ENCODE results near the gene HOXD11.

HOXD11 gene

GRCh38 chr2:176081837-176082524 lies 25.1 kb upstream of the HOXD11 start:
- DNase-seq, result no peak

- no peak for DNase-seq
Measured at GRCh38 chr2:176082525-176082823, 24.6 kb upstream of the HOXD11 start.

DNA sequence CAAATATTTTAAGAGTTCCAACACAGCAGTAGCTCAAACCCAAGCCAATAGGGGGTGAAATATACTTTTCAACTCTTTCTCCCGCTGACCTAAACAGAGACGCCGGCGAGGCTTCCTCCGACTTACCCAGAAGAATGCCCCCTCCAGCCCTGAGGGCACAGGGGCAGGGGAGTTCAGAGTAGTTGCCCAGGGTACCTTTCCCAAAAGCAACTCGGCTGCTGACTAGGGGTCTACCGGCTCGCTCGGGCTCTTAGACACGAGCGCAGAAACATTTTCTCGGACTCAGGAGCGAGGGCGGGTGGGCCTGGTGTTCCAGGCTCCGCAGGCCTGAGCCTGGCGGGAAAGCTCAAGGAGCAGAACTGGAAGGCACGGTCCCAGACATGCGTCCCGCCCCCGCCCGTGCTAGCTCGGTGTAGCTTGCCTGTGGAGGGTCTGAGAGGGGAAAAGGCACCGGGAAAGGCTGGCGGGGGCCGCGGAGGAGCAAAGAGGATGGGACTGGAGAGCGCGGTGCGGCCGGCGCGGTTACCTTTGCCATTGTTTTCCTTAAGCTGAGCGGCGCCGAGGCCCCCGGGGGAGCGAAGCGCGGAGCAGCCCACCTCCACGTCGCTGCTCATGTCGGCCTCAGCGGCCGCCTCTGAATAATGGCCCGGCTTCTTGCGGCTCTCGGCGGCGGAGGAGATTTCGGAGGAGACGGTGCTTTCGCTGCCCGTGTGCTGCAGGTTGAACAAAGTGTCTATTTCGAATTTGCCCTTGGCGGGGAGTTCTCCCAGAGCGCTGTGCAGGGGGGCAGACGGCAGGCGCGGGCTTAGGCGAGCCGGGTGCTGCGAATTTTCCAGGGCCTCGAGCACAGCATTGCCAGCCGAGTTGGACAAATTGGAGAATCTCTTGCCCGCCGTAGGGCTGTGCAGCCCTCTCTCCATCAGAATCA lies 24.0 kb upstream of the HOXD11 start:
- DNase-seq, result no peak

- no peak for DNase-seq
Measured at GRCh38 chr2:176083796-176084261, 23.3 kb upstream of the HOXD11 start, which contains the start of gene EVX2. EVX2 (minus strand) TSS chr2:176083962; CDS start chr2:176083776, 186 bp downstream.

GRCh38 chr2:176084611-176085119 lies 22.4 kb upstream of the HOXD11 start:
- DNase-seq, result no peak

DNA sequence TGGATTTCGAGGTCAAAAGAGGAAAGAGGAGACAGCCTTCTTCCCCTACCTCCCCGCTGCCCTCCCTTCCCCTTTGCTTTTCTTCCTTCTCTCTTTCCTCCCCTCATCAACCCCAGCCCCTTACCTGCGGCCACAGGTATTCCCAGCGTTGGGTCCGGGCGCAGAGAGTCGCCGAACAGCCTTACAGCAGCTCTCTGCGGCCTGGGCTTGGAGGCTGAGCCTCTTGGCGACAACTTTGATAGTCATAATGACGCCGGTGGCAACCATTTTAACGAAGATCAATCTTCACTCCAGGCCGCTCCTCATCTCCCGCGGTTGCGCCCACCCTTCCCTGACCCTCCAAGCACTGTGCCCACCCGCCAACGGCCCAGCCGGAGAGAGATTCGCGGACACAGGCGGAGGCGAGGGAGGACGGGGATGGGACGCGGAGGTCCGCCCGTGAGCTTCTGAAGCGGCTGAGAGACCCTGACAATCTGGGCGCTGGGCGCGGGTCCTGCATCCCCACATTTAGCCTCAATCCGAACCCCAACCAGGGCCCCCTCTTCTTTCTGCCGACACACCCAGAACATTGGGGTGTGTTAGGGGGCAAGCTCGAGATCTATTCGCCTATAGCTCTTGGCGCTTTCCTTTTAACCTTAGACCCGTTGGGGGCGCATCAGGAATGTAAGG lies 21.8 kb upstream of the HOXD11 start:
- no peak for DNase-seq

GRCh38 chr2:176085861-176086771 lies 21.0 kb upstream of the HOXD11 start:
- no peak for DNase-seq

- DNase-seq, result no peak
Measured at GRCh38 chr2:176087330-176088047, 19.6 kb upstream of the HOXD11 start.

- DNase-seq, result no peak
Measured at GRCh38 chr2:176088048-176088936, 18.8 kb upstream of the HOXD11 start.

DNA sequence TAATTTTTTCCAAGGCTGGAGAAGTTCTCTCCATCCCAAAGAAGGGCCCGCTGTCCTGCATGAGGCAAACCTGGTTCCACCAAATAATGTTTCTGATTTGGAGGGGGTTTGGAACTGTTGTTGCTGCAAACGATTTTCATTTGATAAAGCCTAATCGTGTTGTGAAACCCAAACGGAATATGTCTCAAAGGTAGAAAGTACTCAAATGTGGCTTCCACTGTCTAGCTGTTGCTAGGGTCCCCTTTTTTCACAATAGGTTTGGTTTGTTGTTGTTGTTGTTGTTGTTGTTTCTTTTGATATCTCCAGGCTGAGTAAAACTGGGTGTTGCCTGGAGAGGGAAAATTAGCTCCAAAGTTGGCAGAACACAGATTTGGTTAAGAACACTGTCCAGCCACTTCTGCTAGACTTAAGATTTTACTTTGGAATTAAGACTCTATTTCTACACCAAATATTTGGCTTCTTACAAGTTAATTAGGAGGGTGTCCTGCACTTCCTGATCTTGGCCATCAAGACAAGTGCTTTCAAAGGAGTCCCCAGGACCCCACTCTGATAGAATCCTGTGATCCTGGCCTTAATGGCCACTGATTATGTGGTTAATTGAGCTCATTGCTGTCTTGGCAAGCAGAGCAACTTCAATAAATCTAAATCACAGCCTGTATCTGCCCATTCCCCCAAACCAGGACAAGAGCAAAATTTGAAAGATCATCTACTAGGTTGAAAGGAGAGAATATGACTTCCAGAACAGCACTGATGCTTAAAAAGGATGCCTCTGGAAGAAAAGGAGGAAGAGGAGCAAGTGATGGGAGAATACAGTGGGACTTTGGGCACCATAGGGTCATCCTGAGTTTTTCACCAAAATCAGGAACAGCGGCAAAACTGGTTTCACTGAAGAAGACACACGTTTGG lies 17.9 kb upstream of the HOXD11 start:
- no peak for DNase-seq

- DNase-seq, result no peak
Measured at GRCh38 chr2:176089843-176090395, 17.2 kb upstream of the HOXD11 start.

DNA sequence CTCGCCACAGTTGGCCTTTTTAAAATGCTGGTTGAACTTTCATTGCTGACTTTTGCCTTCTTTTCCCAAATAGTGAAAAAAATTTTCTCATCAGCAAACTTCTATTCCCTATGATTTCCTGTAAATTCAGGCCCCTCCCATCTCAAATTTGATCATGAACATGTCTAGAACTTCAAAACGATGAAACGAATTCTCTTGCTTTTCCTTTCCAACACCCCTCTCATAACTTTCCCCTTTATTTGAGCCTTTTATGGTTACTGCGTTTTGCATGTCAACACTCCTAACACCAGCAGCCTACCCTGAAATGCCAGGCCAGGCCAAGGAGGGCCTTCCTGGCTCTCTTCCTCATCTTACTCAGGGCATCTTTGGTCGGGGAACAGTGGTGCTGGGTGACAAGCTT lies 16.2 kb upstream of the HOXD11 start:
- no peak for DNase-seq

- no peak for DNase-seq
Measured at GRCh38 chr2:176091329-176092258, 15.5 kb upstream of the HOXD11 start.

DNA sequence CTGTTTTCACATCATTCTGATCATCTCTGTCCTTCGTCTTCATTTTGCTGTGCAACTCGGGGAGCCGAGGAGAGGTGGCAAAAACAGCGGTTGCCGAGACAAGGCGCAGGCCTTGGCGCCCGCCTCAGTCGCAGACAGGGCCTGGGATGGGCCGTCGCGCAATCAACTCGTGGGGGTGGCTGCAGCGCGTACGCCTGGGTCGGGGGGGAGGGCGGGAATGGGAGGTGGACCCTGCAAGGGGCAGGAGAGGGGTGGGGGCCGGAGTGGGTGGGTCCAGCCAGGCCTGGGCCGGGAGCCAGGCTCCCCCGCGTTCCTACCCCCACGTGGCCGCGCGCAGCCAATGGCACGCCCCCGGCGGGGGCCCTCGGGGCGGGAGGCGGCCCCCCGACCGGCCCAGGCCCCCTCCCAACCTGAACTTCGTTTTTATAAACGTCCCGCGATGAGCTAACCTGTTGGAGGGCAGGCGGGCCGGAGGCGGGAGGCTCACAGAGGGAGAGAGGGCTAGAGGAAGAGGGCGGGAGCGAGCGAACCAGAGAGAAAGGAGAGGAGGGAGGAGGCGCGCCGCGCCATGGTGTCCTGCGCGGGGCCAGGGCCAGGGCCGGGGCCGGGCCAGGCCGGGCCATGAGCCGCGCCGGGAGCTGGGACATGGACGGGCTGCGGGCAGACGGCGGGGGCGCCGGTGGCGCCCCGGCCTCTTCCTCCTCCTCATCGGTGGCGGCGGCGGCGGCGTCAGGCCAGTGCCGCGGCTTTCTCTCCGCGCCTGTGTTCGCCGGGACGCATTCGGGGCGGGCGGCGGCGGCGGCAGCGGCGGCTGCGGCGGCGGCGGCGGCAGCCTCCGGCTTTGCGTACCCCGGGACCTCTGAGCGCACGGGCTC lies 14.6 kb upstream of the HOXD11 start, which contains the start of gene HOXD13:
Gene HOXD13, plus strand, starts transcription at position 452 of the 875 bp plus-strand sequence. Its CDS starts 170 bp downstream, at position 622.
- DNase-seq, result no peak

- no peak for DNase-seq
Measured at GRCh38 chr2:176093145-176093897, 13.8 kb upstream of the HOXD11 start.

DNA sequence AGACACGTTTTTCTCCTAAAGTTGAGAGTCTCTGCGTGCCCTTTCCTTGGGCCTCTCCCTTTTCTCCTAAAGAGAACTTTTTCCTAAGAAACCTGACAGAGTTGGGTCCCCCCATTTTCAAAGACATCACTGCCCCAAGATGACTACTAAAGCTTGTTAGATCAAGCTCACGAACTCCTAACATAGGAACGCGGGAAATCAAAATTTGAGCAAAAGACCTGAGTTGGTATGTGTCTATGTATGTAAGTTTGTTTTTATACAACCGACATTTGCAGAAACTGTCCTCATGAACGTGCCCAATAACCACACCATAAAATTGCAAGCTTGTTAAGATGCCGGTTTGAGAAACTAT lies 13.2 kb upstream of the HOXD11 start:
- no peak for DNase-seq
